Ishikawa (cell line): ENCODE results near the gene C20orf96.
A peak's percentile ranks its signal among the peaks of the same experiment; 100 is the strongest.

Source experiments
- CREB1 ChIP-seq: IDR thresholded peaks from 2 replicates; pipeline ENCODE4 v1.6.1; 2012; ENCODE audit warnings: low read depth
- EGR1 ChIP-seq: IDR thresholded peaks from 2 replicates; pipeline ENCODE4 v1.6.1; 2012
- EP300 ChIP-seq: IDR thresholded peaks from 2 replicates; pipeline ENCODE4 v1.6.1; 2012; ENCODE audit warnings: borderline replicate concordance
- FOXM1 ChIP-seq: IDR thresholded peaks from 2 replicates; pipeline ENCODE4 v1.6.1; 2012; ENCODE audit warnings: low read depth, borderline replicate concordance
- MAX ChIP-seq: IDR thresholded peaks from 2 replicates; pipeline ENCODE4 v1.6.1; 2012
- NFIC ChIP-seq: IDR thresholded peaks from 2 replicates; pipeline ENCODE4 v1.6.1; 2012
- RAD21 ChIP-seq: IDR thresholded peaks from 2 replicates; pipeline ENCODE4 v1.6.1; 2012; ENCODE audit warnings: low read depth
- REST ChIP-seq: IDR thresholded peaks from 2 replicates; pipeline ENCODE4 v1.6.1; 2012; ENCODE audit warnings: low read depth, mild to moderate bottlenecking
- TAF1 ChIP-seq: IDR thresholded peaks from 2 replicates; pipeline ENCODE4 v1.6.1; 2012; ENCODE audit warnings: low read depth, mild to moderate bottlenecking
- TCF12 ChIP-seq: IDR thresholded peaks from 2 replicates; pipeline ENCODE4 v1.6.1; 2012; ENCODE audit warnings: low read depth
- TEAD4 ChIP-seq: IDR thresholded peaks from 2 replicates; pipeline ENCODE4 v1.6.1; 2012
- USF1 ChIP-seq: IDR thresholded peaks from 2 replicates; pipeline ENCODE4 v1.6.1; 2012
- YY1 ChIP-seq: IDR thresholded peaks from 2 replicates; pipeline ENCODE4 v1.6.1; 2012; ENCODE audit warnings: low read depth

- TF ChIP-seq TCF12 = no peak
- TF ChIP-seq EP300 = no peak
- TF ChIP-seq CREB1 = no peak
- no peak for TF ChIP-seq RAD21
- no peak for TF ChIP-seq REST
- no peak for TF ChIP-seq TEAD4
- TF ChIP-seq USF1 = peak; percentile 85
- no peak for TF ChIP-seq FOXM1
- no peak for TF ChIP-seq TAF1
- no peak for TF ChIP-seq NFIC
- no peak for TF ChIP-seq YY1
- TF ChIP-seq MAX = no peak
- TF ChIP-seq EGR1 = no peak
These were observed 1.4 kb downstream of the C20orf96 start for GRCh38 chr20:288956-289692.
